Stomach (tissue), 4 donors: ENCODE data around the gene TCIRG1.

Experiments used
- POLR2A ChIP-seq, 4 donors: fragments of 450-650 bp; IDR thresholded peaks; one replicate each; pipeline ENCODE4 v1.6.1; 2016; ENCODE audit warnings: antibody characterized with exemption in 4 of 4, control low read depth in 2 of 4, mild to moderate bottlenecking in 1 of 4, moderate library complexity in 1 of 4
- POLR2AphosphoS5 ChIP-seq, 3 donors: sonication (generic); formaldehyde crosslinking; IDR thresholded peaks; one replicate each; pipeline ENCODE4 v1.6.1; 2016; ENCODE audit warnings: antibody characterized with exemption in 3 of 3
- TF ChIP-seq, protein P1 (sequence below), 7 experiments: fragments of 450-650 bp in 4 of 7; fragments of 200-600 bp in 3 of 7; sonication (generic) in 3 of 7; IDR thresholded peaks; one replicate each; pipeline ENCODE4 v1.5.1; 2016 to 2019; ENCODE audit warnings: antibody characterized with exemption in 7 of 7, control low read depth in 2 of 7, mild to moderate bottlenecking in 1 of 7

- TF ChIP-seq, protein P1, sequence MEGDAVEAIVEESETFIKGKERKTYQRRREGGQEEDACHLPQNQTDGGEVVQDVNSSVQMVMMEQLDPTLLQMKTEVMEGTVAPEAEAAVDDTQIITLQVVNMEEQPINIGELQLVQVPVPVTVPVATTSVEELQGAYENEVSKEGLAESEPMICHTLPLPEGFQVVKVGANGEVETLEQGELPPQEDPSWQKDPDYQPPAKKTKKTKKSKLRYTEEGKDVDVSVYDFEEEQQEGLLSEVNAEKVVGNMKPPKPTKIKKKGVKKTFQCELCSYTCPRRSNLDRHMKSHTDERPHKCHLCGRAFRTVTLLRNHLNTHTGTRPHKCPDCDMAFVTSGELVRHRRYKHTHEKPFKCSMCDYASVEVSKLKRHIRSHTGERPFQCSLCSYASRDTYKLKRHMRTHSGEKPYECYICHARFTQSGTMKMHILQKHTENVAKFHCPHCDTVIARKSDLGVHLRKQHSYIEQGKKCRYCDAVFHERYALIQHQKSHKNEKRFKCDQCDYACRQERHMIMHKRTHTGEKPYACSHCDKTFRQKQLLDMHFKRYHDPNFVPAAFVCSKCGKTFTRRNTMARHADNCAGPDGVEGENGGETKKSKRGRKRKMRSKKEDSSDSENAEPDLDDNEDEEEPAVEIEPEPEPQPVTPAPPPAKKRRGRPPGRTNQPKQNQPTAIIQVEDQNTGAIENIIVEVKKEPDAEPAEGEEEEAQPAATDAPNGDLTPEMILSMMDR (IDR thresholded peaks at IDR 0.05), result no peak
- TF ChIP-seq POLR2A (IDR thresholded peaks at IDR 0.05) (no peak), POLR2AphosphoS5 (IDR thresholded peaks at IDR 0.05) (no peak)
These were observed 10.1 kb downstream of the TCIRG1 start for GRCh38 chr11:68048681-68049508.
